ENCODE results near the gene APOE. TPM values are rescaled to one million over a fixed set of nuclear protein-coding genes. Genes with fewer than 3 reads are reported as not detected.

Gene APOE
- total and polyA plus RNA-seq, 2 of the 13 experiments (the other 11 are each of a cell fraction or from before 2014, with no cell fraction given), result 1,328 to 1,470 TPM

GRCh38 chr19:44890366-44891015, 15.1 kb upstream of the APOE start (continued):
- TF ChIP-seq SYNCRIP (IDR thresholded peaks at IDR 0.05; ENCODE audit: insufficient read depth, low read depth, low read length) (no peak), ZNF414 (CRISPR knock-in tag; IDR thresholded peaks at IDR 0.05) (0 out of 2 replicates have a peak, but pooled peaks have one; percentile 36), SCMH1 (CRISPR knock-in tag; IDR thresholded peaks at IDR 0.05; ENCODE audit: borderline replicate concordance) (no peak), ARNT (IDR thresholded peaks at IDR 0.05) (no peak), ZNF275 (CRISPR knock-in tag; IDR thresholded peaks at IDR 0.05; ENCODE audit: borderline replicate concordance) (no peak), ZBTB1 (CRISPR knock-in tag; IDR thresholded peaks at IDR 0.05; ENCODE audit: borderline replicate concordance) (no peak), ZNF800 (CRISPR knock-in tag; IDR thresholded peaks at IDR 0.05) (0 out of 2 replicates have a peak, but pooled peaks have one; percentile 30), ETS1 (CRISPR knock-in tag; IDR thresholded peaks at IDR 0.05) (no peak), ADNP (CRISPR knock-in tag; IDR thresholded peaks at IDR 0.05) (no peak), ZFP82 (CRISPR knock-in tag; IDR thresholded peaks at IDR 0.05; ENCODE audit: borderline replicate concordance) (no peak), ZNF230 (CRISPR knock-in tag; IDR thresholded peaks at IDR 0.05) (no peak), ZNF10 (CRISPR knock-in tag; IDR thresholded peaks at IDR 0.05; ENCODE audit: borderline replicate concordance, low read depth) (no peak), ZBTB26 (CRISPR knock-in tag; IDR thresholded peaks at IDR 0.05; ENCODE audit: borderline replicate concordance) (peak; percentile 39; the same call in 1 of the 2 replicates), ZNF503 (CRISPR knock-in tag; IDR thresholded peaks at IDR 0.05) (no peak), IRF9 (CRISPR knock-in tag; IDR thresholded peaks at IDR 0.05; ENCODE audit: borderline replicate concordance) (no peak), HNRNPL (IDR thresholded peaks at IDR 0.05; ENCODE audit: low read depth, low read length) (0 out of 2 replicates have a peak, but pooled peaks have one; percentile 22), ZBTB34 (CRISPR knock-in tag; IDR thresholded peaks at IDR 0.05) (no peak)

Data from HepG2 (cell line).